Left ventricle myocardium inferior (tissue), 1 donor: Measurements from ENCODE around the gene OR2T1. TPM values are rescaled to one million over a fixed set of nuclear protein-coding genes. Genes with fewer than 3 reads are reported as not detected.

Source experiments
- DNase-seq: peaks from one replicate; pipeline ENCODE4 v3.0.0-alpha.2; 2020
- H3K27ac ChIP-seq: fragments of 200-600 bp; replicated peaks from 2 replicates; pipeline ENCODE4 v1.8.0; 2021
- H3K27me3 ChIP-seq: fragments of 200-600 bp; 2 replicates; pipeline ENCODE4 v1.8.0; 2021; ENCODE audit warnings: low read depth
- H3K36me3 ChIP-seq: fragments of 200-600 bp; 2 replicates; pipeline ENCODE4 v1.8.0; 2021
- H3K4me1 ChIP-seq: fragments of 200-600 bp; 2 replicates; pipeline ENCODE4 v1.8.0; 2021
- H3K4me3 ChIP-seq: fragments of 200-600 bp; 2 replicates; pipeline ENCODE4 v1.8.0; 2021; ENCODE audit warnings: mild to moderate bottlenecking, moderate library complexity
- H3K9me3 ChIP-seq: fragments of 200-600 bp; replicated peaks from 2 replicates; pipeline ENCODE4 v1.8.0; 2021
- intact Hi-C: fragments of 100-400 bp; cut with micrococcal nuclease; formaldehyde crosslinking; loops from one replicate; pipeline ENCODE4 v1.11.0; 2022
- total RNA-seq: library from RNA; stranded (reverse); fragmentation: NEBNext Ultra II Directional; extraction: Animal tissue kit (Norgen Biotek cat#: 25700); gene quantifications from one replicate; pipeline ENCODE4 v1.2.1, GENCODE V29; 2021
- TF ChIP-seq, protein P1 (sequence below): fragments of 200-600 bp; IDR thresholded peaks from 2 replicates; pipeline ENCODE4 v1.8.0; 2021; ENCODE audit warnings: antibody characterized with exemption, mild to moderate bottlenecking, borderline replicate concordance
- donor health status: DM: no; HTN: yes; CAD: no; lungs with severe emphysema.

OR2T1 gene
- total RNA-seq, 1 donor from 2014 or later, result not detected

- H3K4me1 ChIP-seq, result no peaks in the 10 kb centered on the region
- intact Hi-C loops, result no loop called here
- H3K9me3 ChIP-seq, result peaks cover 29% of the 10 kb centered on the region
- no peak overlapping the region for H3K27ac ChIP-seq
- H3K4me3 ChIP-seq, result no peak overlapping the region
- TF ChIP-seq, protein P1, sequence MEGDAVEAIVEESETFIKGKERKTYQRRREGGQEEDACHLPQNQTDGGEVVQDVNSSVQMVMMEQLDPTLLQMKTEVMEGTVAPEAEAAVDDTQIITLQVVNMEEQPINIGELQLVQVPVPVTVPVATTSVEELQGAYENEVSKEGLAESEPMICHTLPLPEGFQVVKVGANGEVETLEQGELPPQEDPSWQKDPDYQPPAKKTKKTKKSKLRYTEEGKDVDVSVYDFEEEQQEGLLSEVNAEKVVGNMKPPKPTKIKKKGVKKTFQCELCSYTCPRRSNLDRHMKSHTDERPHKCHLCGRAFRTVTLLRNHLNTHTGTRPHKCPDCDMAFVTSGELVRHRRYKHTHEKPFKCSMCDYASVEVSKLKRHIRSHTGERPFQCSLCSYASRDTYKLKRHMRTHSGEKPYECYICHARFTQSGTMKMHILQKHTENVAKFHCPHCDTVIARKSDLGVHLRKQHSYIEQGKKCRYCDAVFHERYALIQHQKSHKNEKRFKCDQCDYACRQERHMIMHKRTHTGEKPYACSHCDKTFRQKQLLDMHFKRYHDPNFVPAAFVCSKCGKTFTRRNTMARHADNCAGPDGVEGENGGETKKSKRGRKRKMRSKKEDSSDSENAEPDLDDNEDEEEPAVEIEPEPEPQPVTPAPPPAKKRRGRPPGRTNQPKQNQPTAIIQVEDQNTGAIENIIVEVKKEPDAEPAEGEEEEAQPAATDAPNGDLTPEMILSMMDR, result no peak
- DNase-seq, result no peak
- no peaks in the 10 kb centered on the region for H3K27me3 ChIP-seq
- H3K36me3 ChIP-seq, result no peaks in the 10 kb centered on the region
Measured at GRCh38 chr1:248373761-248374160, 29.1 kb upstream of the OR2T1 start.

DNA sequence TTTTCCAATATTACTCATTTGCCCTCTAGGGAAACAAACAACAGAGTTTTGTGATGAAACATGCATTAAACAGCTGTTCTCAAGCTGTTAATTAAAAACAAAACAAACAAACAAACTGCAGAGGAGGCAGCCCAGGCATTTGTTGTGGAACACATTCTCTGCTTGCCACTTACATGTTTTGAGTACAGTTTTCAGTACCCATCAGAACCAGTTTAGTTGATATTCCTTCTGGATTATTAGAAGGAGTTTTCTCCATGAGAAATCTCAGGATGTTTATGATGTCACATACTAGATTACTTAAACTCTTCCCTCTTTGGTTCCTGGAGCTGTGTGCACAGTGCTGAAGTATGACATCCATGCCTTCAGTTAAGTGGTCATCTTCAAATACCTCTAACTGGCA lies 27.4 kb upstream of the OR2T1 start, which contains the start of gene OR2T6:
TSS of gene OR2T6 (plus strand) at position 301 of the 400 bp plus-strand sequence. CDS start 11,863 bp downstream, outside the sequence.
- no peaks in the 10 kb centered on the region for H3K27me3 ChIP-seq
- intact Hi-C loops, result no loop called here
- no peak within 1 kb of the TSS for H3K27ac ChIP-seq
- TF ChIP-seq, protein P1, result no peak
- no peaks in the 10 kb centered on the region for H3K4me1 ChIP-seq
- H3K4me3 ChIP-seq, result no peak within 1 kb of the TSS
- no peak for DNase-seq
- no peaks in the 10 kb centered on the region for H3K36me3 ChIP-seq
- peaks cover 13% of the 10 kb centered on the region for H3K9me3 ChIP-seq

GRCh38 chr1:248376916-248377315 lies 25.9 kb upstream of the OR2T1 start:
- DNase-seq, result no peak
- TF ChIP-seq, protein P1, result no peak
- H3K27ac ChIP-seq, result no peak overlapping the region
- H3K9me3 ChIP-seq, result peaks cover 2% of the 10 kb centered on the region
- no peaks in the 10 kb centered on the region for H3K36me3 ChIP-seq
- no peaks in the 10 kb centered on the region for H3K27me3 ChIP-seq
- intact Hi-C loops, result no loop called here
- H3K4me3 ChIP-seq, result no peak overlapping the region
- H3K4me1 ChIP-seq, result no peaks in the 10 kb centered on the region

DNA sequence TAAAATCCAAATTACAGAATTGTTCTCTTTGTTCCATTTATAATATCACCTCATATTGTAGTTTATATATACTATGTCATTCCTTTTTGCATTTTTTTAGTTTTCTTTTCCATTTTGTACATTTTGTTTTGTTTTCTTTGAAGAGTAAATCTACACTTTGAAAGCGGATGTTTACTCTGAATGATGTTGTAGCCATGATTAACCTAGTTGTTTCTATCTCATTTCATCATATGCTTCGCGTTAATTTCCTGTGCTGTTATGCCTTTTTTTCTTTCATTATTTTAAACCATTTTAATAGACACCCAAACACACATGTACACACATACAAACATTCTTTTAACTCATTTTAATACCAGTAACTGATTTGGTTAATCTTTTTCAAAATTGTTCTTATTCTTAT lies 22.0 kb upstream of the OR2T1 start:
- Histone ChIP-seq H3K36me3 (no peaks in the 10 kb centered on the region), H3K4me1 (no peaks in the 10 kb centered on the region), H3K27me3 (no peaks in the 10 kb centered on the region), H3K27ac (no peak overlapping the region), H3K9me3 (no peaks in the 10 kb centered on the region), H3K4me3 (no peak overlapping the region)
- intact Hi-C loops, result no loop called here
- TF ChIP-seq, protein P1, result no peak
- no peak for DNase-seq

DNA sequence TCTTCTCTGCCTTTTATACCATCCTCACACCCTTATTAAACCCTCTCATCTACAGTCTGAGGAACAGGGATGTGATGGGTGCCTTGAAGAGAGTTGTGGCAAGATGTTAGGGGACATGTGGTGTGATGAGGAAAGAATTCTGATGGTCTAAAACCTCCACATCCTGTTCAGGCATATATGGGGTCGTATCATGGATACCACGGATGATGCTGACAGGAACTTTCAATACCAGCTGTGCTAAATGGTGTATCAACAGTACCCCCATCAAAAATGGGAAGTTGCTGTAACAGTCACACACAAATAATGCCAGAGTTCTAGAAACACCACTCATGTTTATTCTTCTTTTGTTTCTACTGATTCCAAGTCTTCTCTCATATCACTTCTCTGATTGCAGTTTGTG lies 14.4 kb upstream of the OR2T1 start:
- no peak for DNase-seq
- Histone ChIP-seq H3K4me1 (no peaks in the 10 kb centered on the region), H3K27ac (no peak overlapping the region), H3K9me3 (no peaks in the 10 kb centered on the region), H3K27me3 (no peaks in the 10 kb centered on the region), H3K4me3 (no peak overlapping the region), H3K36me3 (no peaks in the 10 kb centered on the region)
- intact Hi-C loops, result no loop called here
- TF ChIP-seq, protein P1, result no peak

DNA sequence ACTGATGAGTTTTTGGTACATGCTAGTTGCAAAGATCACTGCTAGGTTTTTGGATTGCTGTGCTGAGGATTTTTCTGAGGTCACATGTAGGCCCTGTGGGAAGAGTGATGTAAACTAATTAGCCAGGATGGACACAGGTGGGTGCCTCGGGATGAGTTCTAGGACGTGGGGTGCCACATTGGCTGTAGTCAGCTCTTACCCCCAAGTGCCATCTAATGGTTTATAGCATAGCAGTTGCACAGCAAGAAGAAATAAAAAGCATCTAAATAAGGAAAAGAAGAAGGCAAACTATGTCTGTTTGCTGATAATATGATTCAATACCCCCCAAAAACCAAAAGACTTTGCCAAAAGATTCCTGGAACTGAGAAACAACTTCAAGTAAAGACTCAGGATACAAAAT lies 9.8 kb upstream of the OR2T1 start:
- peaks cover 5% of the 10 kb centered on the region for H3K9me3 ChIP-seq
- H3K4me3 ChIP-seq, result no peak overlapping the region
- intact Hi-C loops, result no loop called here
- H3K4me1 ChIP-seq, result no peaks in the 10 kb centered on the region
- H3K36me3 ChIP-seq, result no peaks in the 10 kb centered on the region
- H3K27ac ChIP-seq, result no peak overlapping the region
- TF ChIP-seq, protein P1, result no peak
- no peaks in the 10 kb centered on the region for H3K27me3 ChIP-seq
- DNase-seq, result no peak
